SJSA1 (cell line): ENCODE measurements around the gene GRHPR. TPM values are rescaled to one million over a fixed set of nuclear protein-coding genes. Genes with fewer than 3 reads are reported as not detected.
"Not testable (repeated sequence)": the region's sequence is repeated elsewhere in the genome, so short reads cannot be mapped to it uniquely, and the experiment has no call there.

Source experiments
- DNase-seq, 2 experiments: peaks; one replicate each; pipeline ENCODE4 v3.0.0-alpha.2; 2015 to 2020; ENCODE audit warnings: low spot score in 2 of 2, low read depth in 1 of 2
- H3K27ac ChIP-seq: fragments of 250-450 bp; sonication (Bioruptor Pico); 2 replicates; pipeline ENCODE4 v1.5.1; 2020; ENCODE audit warnings: mild to moderate bottlenecking, moderate library complexity
- H3K27me3 ChIP-seq: fragments of 250-450 bp; sonication (Bioruptor Pico); replicated peaks from 2 replicates; pipeline ENCODE4 v1.5.1; 2020; ENCODE audit warnings: mild to moderate bottlenecking, moderate library complexity
- H3K36me3 ChIP-seq: fragments of 250-450 bp; sonication (Bioruptor Pico); 2 replicates; pipeline ENCODE4 v1.5.1; 2020; ENCODE audit warnings: mild to moderate bottlenecking
- H3K4me1 ChIP-seq: fragments of 250-450 bp; sonication (Bioruptor Pico); replicated peaks from 2 replicates; pipeline ENCODE4 v1.6.1; 2021; ENCODE audit warnings: mild to moderate bottlenecking
- H3K4me3 ChIP-seq: fragments of 250-450 bp; sonication (Bioruptor Pico); 2 replicates; pipeline ENCODE4 v1.5.1; 2020; ENCODE audit warnings: mild to moderate bottlenecking
- H3K9me3 ChIP-seq: fragments of 250-450 bp; sonication (Bioruptor Pico); replicated peaks from 2 replicates; pipeline ENCODE4 v1.5.1; 2020; ENCODE audit warnings: mild to moderate bottlenecking
- total RNA-seq: library from RNA; depleted of rRNA; stranded (reverse); fragments of >200 nt; shearing (Covaris generic); gene quantifications from 2 replicates; pipeline ENCODE4 v1.2.3, GENCODE V29; 2014; rRNA removed

The GRHPR gene
- total RNA-seq, 1 experiment from 2014 or later: 75.1 TPM

GRCh38 chr9:37476930-37477329 is 54.4 kb downstream of the GRHPR start:
- no peak for DNase-seq
- H3K4me1 ChIP-seq: peaks cover 5% of the 10 kb centered on the region
- no peak overlapping the region for H3K27ac ChIP-seq
- H3K4me3 ChIP-seq: no peak overlapping the region
- H3K27me3 ChIP-seq: no peaks in the 10 kb centered on the region
- H3K9me3 ChIP-seq: no peaks in the 10 kb centered on the region
- no peaks in the 10 kb centered on the region for H3K36me3 ChIP-seq

- H3K4me1 ChIP-seq, H3K36me3 ChIP-seq, H3K4me3 ChIP-seq, DNase-seq, H3K27me3 ChIP-seq, H3K27ac ChIP-seq, H3K9me3 ChIP-seq: not testable (repeated sequence)
These were observed 54.9 kb downstream of the GRHPR start for GRCh38 chr9:37477443-37477842.

GRCh38 chr9:37477987-37478619 is 55.6 kb downstream of the GRHPR start:
- not testable (repeated sequence) for H3K27me3 ChIP-seq, H3K36me3 ChIP-seq, H3K9me3 ChIP-seq, H3K27ac ChIP-seq, H3K4me3 ChIP-seq, DNase-seq, H3K4me1 ChIP-seq

GRCh38 chr9:37480759-37481158 is 58.3 kb downstream of the GRHPR start:
- H3K9me3 ChIP-seq: no peaks in the 10 kb centered on the region
- no peak overlapping the region for H3K4me3 ChIP-seq
- no peaks in the 10 kb centered on the region for H3K36me3 ChIP-seq
- no peak for DNase-seq
- peaks cover 4% of the 10 kb centered on the region; the same call in 1 of the 2 replicates for H3K4me1 ChIP-seq
- no peak overlapping the region for H3K27ac ChIP-seq
- no peaks in the 10 kb centered on the region for H3K27me3 ChIP-seq

- Histone ChIP-seq H3K27me3 (no peaks in the 10 kb centered on the region), H3K27ac (no peak within 1 kb of the TSS), H3K36me3 (no peaks in the 10 kb centered on the region), H3K4me1 (peaks cover 11% of the 10 kb centered on the region), H3K9me3 (no peaks in the 10 kb centered on the region), H3K4me3 (peak within 1 kb of the TSS; percentile 52)
- DNase-seq: peak; percentile 80 to 84
These were observed 63.1 kb downstream of the GRHPR start, which contains the start of gene POLR1E for GRCh38 chr9:37485389-37486255. TSS of gene POLR1E (plus strand) at chr9:37485948. CDS start at chr9:37486048, 100 bp downstream.

GRCh38 chr9:37486256-37486615 is 63.7 kb downstream of the GRHPR start:
- Histone ChIP-seq H3K9me3 (no peaks in the 10 kb centered on the region), H3K27ac (no peak overlapping the region), H3K36me3 (no peaks in the 10 kb centered on the region), H3K4me1 (peaks cover 11% of the 10 kb centered on the region), H3K4me3 (peak overlapping the region; percentile 52), H3K27me3 (no peaks in the 10 kb centered on the region)
- DNase-seq: no peak

Other genes starting within 250 kb of the GRHPR start
- 12.8 and 13.7 TPM in 2 replicates for gene ZBTB5, start 42.8 kb downstream of the GRHPR start, total RNA-seq
- gene POLR1E, start 63.3 kb downstream of the GRHPR start, total RNA-seq: 21.4 TPM in 2 replicates
- gene FBXO10, start 153.7 kb downstream of the GRHPR start, total RNA-seq: 3.6 and 5.1 TPM in 2 replicates
- 131 and 132 TPM in 2 replicates for gene TOMM5, start 169.9 kb downstream of the GRHPR start, total RNA-seq
- gene FRMPD1, start 228.3 kb downstream of the GRHPR start, total RNA-seq: not detected in 2 replicates